HG02571 (cell line): ENCODE results near the gene ZNF410.
A peak's percentile ranks its signal among the peaks of the same experiment; 100 is the strongest.
"Not testable (repeated sequence)": the region's sequence is repeated elsewhere in the genome, so short reads cannot be mapped to it uniquely, and the experiment has no call there.

Source experiments
- ATAC-seq: cut with Tn5 transposase; IDR thresholded peaks from one replicate; pipeline ENCODE4 v1.9.1; 2021; ENCODE audit warnings: mild to moderate bottlenecking, moderate library complexity; ENCODE audit not compliant: unreplicated experiment

ZNF410 gene, protein sequence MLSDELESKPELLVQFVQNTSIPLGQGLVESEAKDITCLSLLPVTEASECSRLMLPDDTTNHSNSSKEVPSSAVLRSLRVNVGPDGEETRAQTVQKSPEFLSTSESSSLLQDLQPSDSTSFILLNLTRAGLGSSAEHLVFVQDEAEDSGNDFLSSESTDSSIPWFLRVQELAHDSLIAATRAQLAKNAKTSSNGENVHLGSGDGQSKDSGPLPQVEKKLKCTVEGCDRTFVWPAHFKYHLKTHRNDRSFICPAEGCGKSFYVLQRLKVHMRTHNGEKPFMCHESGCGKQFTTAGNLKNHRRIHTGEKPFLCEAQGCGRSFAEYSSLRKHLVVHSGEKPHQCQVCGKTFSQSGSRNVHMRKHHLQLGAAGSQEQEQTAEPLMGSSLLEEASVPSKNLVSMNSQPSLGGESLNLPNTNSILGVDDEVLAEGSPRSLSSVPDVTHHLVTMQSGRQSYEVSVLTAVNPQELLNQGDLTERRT

GRCh38 chr14:73886449-73887317 lies at the start of gene ZNF410:
TSS of gene ZNF410 (plus strand) at chr14:73886859. CDS start at chr14:73892176, 5,317 bp downstream.
- ATAC-seq = peak; percentile 95

- ATAC-seq = not testable (repeated sequence)
Observed at GRCh38 chr14:73838293-73839034, 48.2 kb upstream of the ZNF410 start.

GRCh38 chr14:73842201-73842600 lies 44.5 kb upstream of the ZNF410 start:
- ATAC-seq = no peak

- ATAC-seq = no peak
Observed at GRCh38 chr14:73842851-73843250, 43.8 kb upstream of the ZNF410 start.

DNA sequence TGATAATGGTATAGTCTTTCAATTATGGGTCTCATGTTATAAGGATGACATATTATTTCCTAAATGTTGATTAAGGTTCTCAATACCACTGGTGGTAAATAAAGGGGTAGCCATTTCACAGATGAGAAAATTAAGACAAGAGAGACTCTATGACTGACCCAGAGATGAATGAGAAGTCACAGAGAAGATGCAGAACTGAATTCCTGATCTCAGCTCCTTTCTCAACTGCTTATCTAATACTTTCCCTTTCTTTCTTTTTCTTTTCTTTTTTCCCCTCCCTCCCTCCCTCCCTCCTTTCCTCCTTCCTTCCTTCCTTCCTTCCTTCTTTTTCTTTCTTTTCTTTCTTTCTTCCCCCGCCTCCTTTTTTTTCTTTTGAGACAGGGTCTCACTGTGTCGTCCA lies 43.4 kb upstream of the ZNF410 start:
- no peak for ATAC-seq

- no peak for ATAC-seq
Observed at GRCh38 chr14:73846947-73847346, 39.7 kb upstream of the ZNF410 start.

GRCh38 chr14:73851000-73851399 lies 35.7 kb upstream of the ZNF410 start:
- no peak for ATAC-seq

DNA sequence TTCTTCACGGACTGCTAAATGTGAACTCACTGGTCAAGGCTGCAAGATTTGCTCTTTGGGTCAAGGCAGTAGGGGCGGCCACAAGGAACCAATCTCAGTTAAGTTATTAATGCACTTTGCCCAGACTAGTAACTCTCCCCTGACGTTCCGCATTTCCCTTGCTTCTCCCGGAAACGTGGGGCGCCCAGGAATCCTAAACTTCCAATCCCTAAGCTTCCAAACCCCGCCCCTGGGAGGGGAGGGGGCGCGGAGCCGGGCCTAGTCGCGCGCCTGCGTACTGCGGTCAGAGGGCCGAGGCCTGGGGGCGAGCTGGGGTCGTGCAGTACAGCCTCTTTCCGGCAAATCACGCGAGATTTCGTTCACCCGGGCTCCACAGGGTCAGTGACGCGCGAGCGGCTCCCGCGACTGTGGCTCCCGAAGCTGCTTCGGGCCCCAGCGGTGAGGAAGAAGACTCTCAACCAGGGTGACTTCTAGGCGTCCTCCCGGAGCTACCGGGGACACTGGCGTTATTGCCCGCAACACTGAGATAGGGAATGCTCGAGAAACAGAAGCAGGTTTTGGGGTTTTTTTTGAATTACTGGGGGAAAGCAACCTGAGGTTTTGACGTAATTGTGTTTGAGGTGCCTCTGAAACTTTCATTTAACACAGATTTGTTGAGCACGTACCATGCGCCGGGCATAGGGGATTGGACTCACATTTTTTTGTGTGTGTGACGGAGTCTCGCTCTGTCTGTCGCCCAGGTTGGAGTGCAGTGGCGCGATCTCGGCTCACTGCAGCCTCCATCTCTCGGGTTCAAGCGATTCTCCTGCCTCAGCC lies 34.9 kb upstream of the ZNF410 start, which contains the start of gene PTGR2:
Gene PTGR2 (plus strand): TSS at position 265 of the 816 bp plus-strand sequence. CDS start 7,032 bp downstream, outside the sequence.
- ATAC-seq = peak; percentile 67

DNA sequence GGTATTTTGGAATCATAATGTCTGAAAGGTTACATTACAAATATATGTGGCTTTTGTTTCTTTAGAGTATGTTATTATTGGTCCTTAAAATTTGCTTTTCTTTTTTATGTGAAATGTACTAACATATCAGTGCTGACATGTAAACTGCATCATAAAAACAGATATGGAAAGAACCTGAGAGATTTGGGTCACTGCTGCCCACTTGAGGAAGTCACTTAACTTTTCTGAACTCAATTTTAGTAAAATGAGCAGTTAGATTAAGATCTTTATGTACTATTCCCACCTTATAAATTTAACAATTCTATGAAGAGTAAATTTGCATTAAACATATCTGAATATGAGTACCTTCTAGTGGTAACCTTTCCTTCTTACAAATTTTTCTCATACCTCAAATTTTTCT lies 27.5 kb upstream of the ZNF410 start:
- ATAC-seq = no peak

GRCh38 chr14:73861073-73861472 lies 25.6 kb upstream of the ZNF410 start:
- ATAC-seq = no peak

DNA sequence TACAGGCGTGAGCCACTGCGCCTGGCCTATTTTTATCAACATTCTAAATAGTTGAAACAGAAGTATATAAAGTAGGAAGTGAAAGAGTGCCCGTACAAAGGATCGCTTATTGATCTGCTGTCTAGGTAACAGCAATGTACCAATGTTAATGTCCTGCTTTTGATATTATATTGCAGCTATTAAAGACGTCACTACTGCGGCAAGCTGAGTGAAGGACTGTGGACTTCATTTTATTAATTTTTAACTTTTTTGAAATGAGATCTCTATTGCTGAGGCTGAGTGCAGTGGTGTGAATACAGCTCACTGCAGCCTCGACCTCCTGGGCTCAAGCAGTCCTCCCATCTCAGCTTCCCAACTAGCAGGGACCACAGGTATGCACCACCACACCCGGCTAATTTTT lies 24.2 kb upstream of the ZNF410 start:
- ATAC-seq = no peak

- ATAC-seq = no peak
Observed at GRCh38 chr14:73863209-73863608, 23.4 kb upstream of the ZNF410 start.

GRCh38 chr14:73865534-73866113 lies 21.0 kb upstream of the ZNF410 start:
- ATAC-seq = no peak

DNA sequence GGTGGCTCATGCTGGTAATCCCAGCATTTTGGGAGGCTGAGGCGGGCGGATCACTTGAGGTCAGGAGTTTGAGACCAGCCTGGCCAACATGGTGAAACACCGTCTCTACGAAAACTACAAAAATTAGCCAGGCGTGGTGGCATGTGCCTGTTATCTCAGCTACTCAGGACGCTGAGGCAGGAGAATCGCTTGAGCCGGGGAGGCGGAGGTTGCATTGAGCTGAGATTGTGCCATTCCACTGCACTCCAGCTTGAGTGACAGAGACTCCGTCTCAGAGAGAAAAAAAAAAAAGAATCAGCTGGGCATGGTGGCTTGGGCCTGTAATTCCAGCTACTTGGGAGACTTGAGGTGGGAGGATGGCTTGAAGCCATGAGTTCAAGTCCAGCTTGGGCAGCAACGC lies 16.9 kb upstream of the ZNF410 start:
- ATAC-seq = not testable (repeated sequence)

- no peak for ATAC-seq
Observed at GRCh38 chr14:73870525-73871235, 16.0 kb upstream of the ZNF410 start.

DNA sequence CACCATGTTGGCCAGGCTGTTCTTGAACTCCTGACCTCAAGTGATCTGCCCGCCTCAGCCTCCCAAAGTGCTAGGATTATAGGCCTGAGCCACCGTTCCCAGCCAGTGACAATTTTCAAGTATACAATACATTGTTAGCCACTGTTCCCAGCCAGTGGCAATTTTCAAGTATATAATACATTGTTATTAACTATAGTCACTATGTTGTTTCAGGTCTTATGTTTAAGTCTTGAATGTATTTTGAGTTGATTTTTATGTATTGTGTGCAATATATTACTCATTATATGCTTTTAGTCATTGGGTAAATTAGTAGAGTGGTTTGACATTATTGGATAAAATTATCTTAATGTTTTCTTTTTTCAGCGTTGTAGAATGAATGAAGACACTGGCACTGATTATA lies 13.0 kb upstream of the ZNF410 start:
- ATAC-seq = no peak

GRCh38 chr14:73877790-73878189 lies 8.9 kb upstream of the ZNF410 start:
- no peak for ATAC-seq

DNA sequence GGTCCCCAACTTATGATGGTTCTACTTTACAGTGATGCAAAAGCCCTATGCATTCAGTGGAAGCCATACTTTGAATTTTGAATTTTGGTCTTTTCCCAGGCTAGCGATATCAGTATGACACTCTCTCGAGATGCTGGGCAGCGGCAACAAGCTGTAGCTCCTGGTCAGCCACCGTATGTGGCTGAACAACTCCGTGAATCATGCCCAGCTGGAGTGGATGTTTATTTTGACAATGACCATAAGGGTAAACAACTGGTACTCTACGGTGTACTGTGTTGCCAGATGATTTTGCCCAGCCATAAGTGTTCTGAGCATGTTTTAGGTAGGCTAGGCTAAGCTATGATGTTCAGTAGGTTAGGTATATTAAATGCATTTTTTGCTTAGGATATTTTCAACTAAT lies 8.2 kb upstream of the ZNF410 start:
- ATAC-seq = no peak

GRCh38 chr14:73879027-73879426 lies 7.6 kb upstream of the ZNF410 start:
- no peak for ATAC-seq
